Endothelial cell of umbilical vein (primary cell): ENCODE data around the gene CNOT6. TPM values are rescaled to one million over a fixed set of nuclear protein-coding genes. Genes with fewer than 3 reads are reported as not detected.
"Not testable (repeated sequence)": the region's sequence is repeated elsewhere in the genome, so short reads cannot be mapped to it uniquely, and the experiment has no call there.

Experiments used
- BruUV-seq: library from RNA; stranded (reverse); fragments of 400-500 nt; replicated peaks from 2 replicates; lab custom pipeline; 2021; lab: Mats Ljungman, UMichigan
- CTCF ChIA-PET: fragments of 300-600, 350-600 bp; sonication (Branson Sonifier 250); formaldehyde crosslinking; loops from one replicate; lab custom pipeline; 2021; ENCODE audit warnings: antibody characterized with exemption, inconsistent platforms; lab: Charles Lee
- POLR2A ChIA-PET: fragments of 300-600, 350-600 bp; sonication (Branson Sonifier 250); formaldehyde crosslinking; loops from one replicate; lab custom pipeline; 2021; ENCODE audit warnings: antibody characterized with exemption, inconsistent platforms; lab: Charles Lee
- DNase-seq: peaks from one replicate; pipeline ENCODE4 v3.0.0-alpha.2; 2011; ENCODE audit warnings: low read depth, low spot score
- FAIRE-seq: peaks from 2 replicates; lab custom pipeline; 2011; peaks lifted over from hg19 to GRCh38; lab: Jason Lieb, UNC
- H2AFZ ChIP-seq: 2 replicates; pipeline ENCODE4 v1.6.0; 2012; ENCODE audit warnings: low read depth, low read length, control low read depth, inconsistent platforms
- H3K27ac ChIP-seq: 2 replicates; pipeline ENCODE4 v1.5.1; 2011; ENCODE audit warnings: low read depth, mild to moderate bottlenecking, control low read depth, low read length, moderate library complexity; ENCODE audit not compliant: insufficient read depth
- H3K27me3 ChIP-seq, 2 experiments: 2 replicates each; pipeline versions ENCODE4 v1.6.0 to v1.6.1; 2011; ENCODE audit warnings: low read length in 2 of 2, mixed read lengths in 1 of 2; ENCODE audit not compliant: control insufficient read depth in 2 of 2, insufficient read depth in 2 of 2
- H3K36me3 ChIP-seq, 2 experiments: 2 replicates in 1 of 2; 3 replicates in 1 of 2; pipeline ENCODE4 v1.5.1; 2011; ENCODE audit warnings: low read length in 2 of 2, mild to moderate bottlenecking in 1 of 2, moderate library complexity in 1 of 2; ENCODE audit not compliant: control insufficient read depth in 2 of 2, insufficient read depth in 2 of 2; ENCODE audit errors: extremely low read depth in 1 of 2
- H3K4me1 ChIP-seq: 3 replicates; pipeline ENCODE4 v1.5.1; 2011; ENCODE audit warnings: mild to moderate bottlenecking, low read length; ENCODE audit not compliant: control insufficient read depth, insufficient read depth; ENCODE audit errors: extremely low read depth
- H3K4me2 ChIP-seq: 2 replicates; pipeline ENCODE4 v1.6.1; 2011; ENCODE audit warnings: low read length, control low read depth, mixed read lengths; ENCODE audit not compliant: insufficient read depth
- H3K4me3 ChIP-seq, 3 experiments: fragments of 200-600 bp in 1 of 3; sonication (generic), shearing (Covaris generic) in 1 of 3; replicated peaks in 1 of 3; 2 replicates each; pipeline ENCODE4 v1.5.1; 2011 to 2016; ENCODE audit warnings: control low read depth in 3 of 3, low read length in 3 of 3, mild to moderate bottlenecking in 2 of 3, inconsistent platforms in 1 of 3, low read depth in 1 of 3, moderate library complexity in 1 of 3; ENCODE audit not compliant: insufficient read depth in 1 of 3
- H3K79me2 ChIP-seq: 2 replicates; pipeline ENCODE4 v1.6.0; 2012; ENCODE audit warnings: low read length, inconsistent platforms; ENCODE audit not compliant: control insufficient read depth, insufficient read depth
- H3K9ac ChIP-seq: replicated peaks from 2 replicates; pipeline ENCODE3; 2011; ENCODE audit warnings: low read length, control low read depth; ENCODE audit not compliant: insufficient read depth; ENCODE audit errors: extremely low read depth
- H3K9me1 ChIP-seq: replicated peaks from 3 replicates; pipeline ENCODE4 v1.6.0; 2011; ENCODE audit warnings: mild to moderate bottlenecking, low read length; ENCODE audit not compliant: control insufficient read depth, insufficient read depth; ENCODE audit errors: extremely low read depth
- H3K9me3 ChIP-seq: replicated peaks from 2 replicates; pipeline ENCODE4 v1.5.1; 2012; ENCODE audit warnings: low read length, inconsistent platforms; ENCODE audit not compliant: control insufficient read depth, insufficient read depth
- H4K20me1 ChIP-seq: replicated peaks from 2 replicates; pipeline ENCODE3; 2011; ENCODE audit warnings: mild to moderate bottlenecking, low read length; ENCODE audit not compliant: control insufficient read depth, insufficient read depth; ENCODE audit errors: extremely low read depth
- CTCF ChIP-seq, 2 donors: IDR thresholded peaks; 1 replicate in 1 of 2; 2 replicates in 1 of 2; pipeline ENCODE4 v1.5.1; 2011; ENCODE audit warnings: low read length in 2 of 2, mild to moderate bottlenecking in 2 of 2, moderate library complexity in 2 of 2, control low read depth in 1 of 2, inconsistent platforms in 1 of 2, low read depth in 1 of 2; ENCODE audit not compliant: insufficient read depth in 1 of 2; ENCODE audit errors: extremely low read depth in 1 of 2
- FOS ChIP-seq: IDR thresholded peaks from 2 replicates; pipeline ENCODE4 v1.6.1; 2011; ENCODE audit warnings: mild to moderate bottlenecking, low read length, moderate library complexity, borderline replicate concordance; ENCODE audit not compliant: insufficient read depth
- GATA2 ChIP-seq: IDR thresholded peaks from 2 replicates; pipeline ENCODE4 v1.7.0; 2011; ENCODE audit warnings: low read depth, mild to moderate bottlenecking, moderate library complexity, mixed read lengths, low read length; ENCODE audit not compliant: insufficient read length, insufficient read depth
- dilution Hi-C: fragments of 300-500 bp; cut with MboI; formaldehyde crosslinking; loops from one replicate; pipeline ENCODE4 v1.15.0; 2019; ENCODE audit warnings: low sequenced_read_pairs; ENCODE audit not compliant: extremely low pct_ligation_motif_present
- intact Hi-C: fragments of 100-400 bp; cut with micrococcal nuclease; formaldehyde crosslinking; loops from one replicate; pipeline ENCODE4 v1.10.0; 2022
- polyA plus RNA-seq, 4 experiments: library from polyadenylated mRNA; depleted of rRNA in 3 of 4; stranded (reverse) in 3 of 4; unstranded in 1 of 4; fragments of >200 nt; gene quantifications; 2 replicates each; pipeline versions ENCODE4 v1.2.1 to v1.2.3, GENCODE V29; 2011 to 2012; ENCODE audit warnings: missing spikeins in 1 of 4
- total RNA-seq: library from RNA; stranded (reverse); gene quantifications from 2 replicates; pipeline ENCODE4 v1.2.3, GENCODE V29; 2021

The CNOT6 gene
- total and polyA plus RNA-seq, 2 donors (not counting 3 experiments of a cell fraction or from before 2014, with no cell fraction given): 9.2 to 33.8 TPM

GRCh38 chr5:180495991-180496741, 2.0 kb downstream of the CNOT6 start:
- CTCF ChIA-PET: no interaction called here
- H3K4me3 ChIP-seq: no peak overlapping the region
- H3K27me3 ChIP-seq: no peaks in the 10 kb centered on the region
- no peaks in the 10 kb centered on the region for H4K20me1 ChIP-seq
- no peak overlapping the region for H3K4me2 ChIP-seq
- H3K27ac ChIP-seq: no peak overlapping the region
- no peak overlapping the region for H3K9ac ChIP-seq
- DNase-seq (no peak), FAIRE-seq (no peak)
- no peaks in the 10 kb centered on the region for H3K9me3 ChIP-seq
- no peaks in the 10 kb centered on the region for H3K9me1 ChIP-seq
- BruUV-seq: no TSS peak
- peaks cover 65% of the 10 kb centered on the region for H3K79me2 ChIP-seq
- intact Hi-C loops: loop anchor here (2.0 to 10.0 kb wide), 5 partner anchors 111 to 689 kb away; partner anchors contain the start of genes MAPK9 and MGAT1
- H3K4me1 ChIP-seq: peaks cover 7% of the 10 kb centered on the region
- POLR2A ChIA-PET: no interaction called here
- dilution Hi-C loops: no loop called here
- H2AFZ ChIP-seq: no peak overlapping the region
- no peaks in the 10 kb centered on the region for H3K36me3 ChIP-seq
- TF ChIP-seq GATA2 (no peak), FOS (no peak), CTCF (IDR thresholded peaks at IDR 0.05; ENCODE audit: extremely low read depth in 1 of 2, insufficient read depth in 1 of 2, low read depth in 1 of 2, low read length in 2 of 2) (no peak)

- CTCF ChIA-PET, H3K9ac ChIP-seq, H2AFZ ChIP-seq, H3K9me3 ChIP-seq, H4K20me1 ChIP-seq, H3K27me3 ChIP-seq, FAIRE-seq, H3K9me1 ChIP-seq, H3K36me3 ChIP-seq, POLR2A ChIA-PET, H3K4me2 ChIP-seq, H3K4me3 ChIP-seq, H3K27ac ChIP-seq, BruUV-seq, DNase-seq, dilution Hi-C loops, H3K4me1 ChIP-seq: not testable (repeated sequence)
- peaks cover 72% of the 10 kb centered on the region for H3K79me2 ChIP-seq
- intact Hi-C loops: loop anchor here (10.0 kb wide), 2 partner anchors 308 to 688 kb away; partner anchors contain the start of gene MGAT1
These were observed 2.6 kb downstream of the CNOT6 start for GRCh38 chr5:180496806-180497205.

- FAIRE-seq, CTCF ChIA-PET, dilution Hi-C loops, H3K4me1 ChIP-seq, H3K4me2 ChIP-seq, DNase-seq, H3K36me3 ChIP-seq, H3K27me3 ChIP-seq, H3K27ac ChIP-seq, H3K9me1 ChIP-seq, H2AFZ ChIP-seq, BruUV-seq, H3K9me3 ChIP-seq, H4K20me1 ChIP-seq, H3K9ac ChIP-seq, H3K4me3 ChIP-seq: not testable (repeated sequence)
- intact Hi-C loops: loop anchor here (10.0 kb wide), 2 partner anchors 307 to 687 kb away; partner anchors contain the start of gene MGAT1
- POLR2A ChIA-PET: interaction anchor here (0.6 kb wide), 1 partner anchor 89 kb away, joined by 3 read pairs; no protein-coding TSS in a partner anchor
- H3K79me2 ChIP-seq: peaks cover 82% of the 10 kb centered on the region
These were observed 3.7 kb downstream of the CNOT6 start for GRCh38 chr5:180497865-180498264.
